ENCODE measurements around the gene SNIP1. TPM values are rescaled to one million over a fixed set of nuclear protein-coding genes. Genes with fewer than 3 reads are reported as not detected.
"Not testable (repeated sequence)": the region's sequence is repeated elsewhere in the genome, so short reads cannot be mapped to it uniquely, and the experiment has no call there.

Gene SNIP1
- total RNA-seq, 1 experiment from 2014 or later = 15.9 TPM

DNA sequence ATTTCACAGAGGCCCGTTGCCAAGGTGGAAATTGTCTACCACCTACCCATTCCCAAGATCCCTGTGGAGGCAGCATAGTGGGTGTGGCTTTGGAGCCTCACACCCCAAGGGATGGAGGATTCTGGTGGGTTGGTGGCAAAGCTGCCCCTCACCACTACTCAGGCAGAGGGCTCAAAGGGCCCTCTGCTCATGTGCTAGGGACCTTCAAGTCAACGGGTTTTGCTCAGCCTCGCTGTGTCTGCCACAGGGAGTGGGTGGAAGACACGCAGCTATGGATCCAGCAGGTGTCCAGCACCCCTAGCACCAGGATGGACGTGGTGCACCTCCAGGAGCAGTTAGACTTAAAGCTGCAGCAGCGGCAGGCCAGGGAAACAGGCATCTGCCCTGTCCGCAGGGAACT, 5.0 kb upstream of the SNIP1 start:
- no peak for DNase-seq (ENCODE audit: low spot score)

DNA sequence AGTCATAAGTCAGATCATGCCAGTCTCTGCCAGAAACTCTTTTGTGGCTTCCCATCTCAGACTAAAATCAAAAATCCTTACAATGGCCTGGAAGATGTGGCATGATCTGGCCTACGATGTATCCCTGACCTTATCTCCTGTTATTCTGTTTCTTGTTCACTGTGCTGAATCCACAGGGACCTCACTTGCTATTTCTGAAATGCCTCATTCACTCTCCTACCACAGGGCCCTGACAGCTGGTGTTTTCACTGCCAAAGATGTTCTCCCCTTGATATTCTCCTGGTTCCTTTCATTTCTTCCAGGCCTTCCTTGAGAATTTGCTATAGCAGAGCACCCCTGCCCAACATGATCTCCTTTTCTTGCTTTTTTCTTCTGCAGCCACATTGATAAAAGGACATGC, 4.3 kb upstream of the SNIP1 start:
- no peak for DNase-seq (ENCODE audit: low spot score)

DNA sequence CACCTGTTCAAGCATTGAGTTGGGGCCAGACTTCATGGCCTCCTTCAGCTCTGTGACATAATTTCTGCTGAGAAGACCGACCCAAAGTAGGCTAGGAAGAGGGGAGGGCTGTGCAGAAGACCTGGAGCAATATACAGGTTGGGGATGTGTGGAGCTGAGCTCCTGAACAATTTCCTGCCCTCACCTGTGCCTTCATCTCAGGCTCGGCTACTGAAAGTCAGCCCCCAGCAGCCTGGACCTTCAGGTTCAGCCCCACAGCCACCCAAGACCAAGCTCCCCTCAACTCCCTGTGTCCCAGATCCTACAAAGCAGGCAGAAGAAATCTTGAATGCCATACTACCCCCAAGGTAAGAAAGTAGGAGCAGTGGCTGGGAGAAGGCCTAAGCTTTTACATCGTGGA, 3.3 kb upstream of the SNIP1 start:
- DNase-seq (ENCODE audit: low spot score) = no peak

DNA sequence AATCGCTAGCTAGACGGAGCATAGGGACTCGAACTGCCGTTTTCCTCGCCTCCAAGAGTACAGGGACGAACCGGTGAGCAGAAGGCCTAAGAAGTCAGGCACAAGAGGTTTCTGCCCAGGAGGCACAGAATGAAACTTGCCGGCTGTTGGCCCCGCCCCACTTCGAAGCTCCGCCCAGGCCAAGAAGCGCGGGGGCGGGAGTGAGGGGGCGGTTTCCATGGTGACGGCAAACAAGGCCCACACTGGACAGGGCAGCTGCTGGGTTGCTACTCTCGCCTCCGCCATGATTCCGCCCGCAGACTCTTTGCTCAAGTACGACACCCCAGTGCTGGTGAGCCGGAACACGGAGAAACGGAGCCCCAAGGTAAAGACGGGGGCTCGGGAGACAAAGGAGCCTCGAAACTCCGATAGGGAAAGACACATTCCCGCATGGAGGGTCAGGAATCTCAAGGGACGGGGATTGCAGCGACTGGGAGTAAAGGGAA, 2.7 kb upstream of the SNIP1 start, which contains the start of gene DNALI1:
DNALI1 (plus strand) TSS at position 229 of the 485 bp plus-strand sequence; CDS start at position 284, 55 bp downstream.
- peak; percentile 70 for DNase-seq (ENCODE audit: low spot score)

DNA sequence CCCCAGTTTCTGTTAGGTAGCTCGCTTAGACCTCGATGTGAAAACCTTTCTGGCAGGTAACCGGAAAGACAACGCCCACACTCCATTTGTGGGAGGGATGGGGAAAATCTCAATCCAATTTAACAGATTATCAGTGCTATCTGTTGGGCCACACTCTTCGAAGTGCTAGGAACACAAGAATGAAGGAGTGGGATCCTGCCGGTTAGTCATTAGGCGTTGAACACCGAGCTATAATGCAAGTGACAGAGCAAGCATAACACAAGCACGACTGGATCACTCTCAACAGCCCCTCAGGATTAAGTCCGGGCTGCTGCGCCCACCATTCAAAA, 531 bp downstream of the SNIP1 start:
- no peak for DNase-seq (ENCODE audit: low spot score)

DNA sequence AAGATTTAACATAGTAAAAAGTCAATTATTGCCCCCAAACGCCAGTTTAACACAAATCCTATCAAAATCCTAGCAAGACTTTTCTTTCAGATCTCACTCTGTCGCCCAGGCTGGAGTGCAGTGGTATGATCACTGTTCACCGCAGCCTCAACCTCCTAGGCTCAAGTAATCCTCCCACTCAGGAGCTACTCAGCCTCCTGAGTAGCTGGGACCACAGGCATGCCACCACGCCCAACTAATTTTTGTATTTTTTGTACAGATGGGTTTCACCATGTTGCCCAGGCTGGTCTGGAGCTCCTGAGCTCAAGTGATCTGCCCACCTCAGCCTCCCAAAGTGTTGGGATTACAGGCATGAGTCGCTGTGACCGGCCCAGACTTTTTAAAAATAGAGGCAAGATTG, 4.8 kb downstream of the SNIP1 start:
- DNase-seq (ENCODE audit: low spot score) = no peak

DNA sequence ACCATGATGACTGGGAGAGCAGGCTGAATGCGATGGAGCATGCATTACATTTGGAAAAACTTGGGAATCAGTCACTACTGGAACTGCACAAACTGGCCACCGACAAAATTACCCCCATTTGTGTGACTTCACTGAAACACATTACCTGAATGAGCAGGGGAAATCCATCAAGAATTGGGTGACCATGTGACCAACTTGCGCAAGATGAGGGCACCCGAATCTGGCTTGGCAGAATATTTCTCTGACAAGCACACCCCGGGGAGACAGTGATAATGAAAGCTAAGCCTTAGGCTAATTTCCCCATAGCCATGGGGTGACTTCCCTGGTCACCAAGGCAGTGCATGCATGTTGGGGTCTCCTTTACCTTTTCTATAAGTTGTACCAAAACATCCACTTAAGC, 9.1 kb downstream of the SNIP1 start:
- DNase-seq (ENCODE audit: low spot score) = no peak

DNA sequence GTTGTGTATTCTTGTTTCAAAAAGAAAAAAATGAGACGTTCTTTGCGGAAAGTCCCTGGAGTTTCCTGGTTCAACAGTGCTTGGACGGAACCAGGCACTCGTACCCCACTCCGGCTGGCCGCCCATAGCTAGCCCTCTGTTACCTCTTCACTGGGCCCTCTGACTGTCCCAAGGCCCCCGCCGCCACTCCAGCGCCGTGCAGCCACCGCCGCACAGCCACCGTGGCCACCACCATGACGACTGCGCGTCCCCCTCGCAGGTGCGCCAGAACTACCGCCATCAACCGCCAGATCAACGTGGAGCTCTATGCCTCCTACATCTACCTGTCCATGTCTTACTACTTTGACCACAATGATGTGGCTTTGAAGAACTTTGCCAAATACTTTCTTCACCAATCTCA, 9.6 kb downstream of the SNIP1 start:
- DNase-seq (ENCODE audit: low spot score) = no peak

DNA sequence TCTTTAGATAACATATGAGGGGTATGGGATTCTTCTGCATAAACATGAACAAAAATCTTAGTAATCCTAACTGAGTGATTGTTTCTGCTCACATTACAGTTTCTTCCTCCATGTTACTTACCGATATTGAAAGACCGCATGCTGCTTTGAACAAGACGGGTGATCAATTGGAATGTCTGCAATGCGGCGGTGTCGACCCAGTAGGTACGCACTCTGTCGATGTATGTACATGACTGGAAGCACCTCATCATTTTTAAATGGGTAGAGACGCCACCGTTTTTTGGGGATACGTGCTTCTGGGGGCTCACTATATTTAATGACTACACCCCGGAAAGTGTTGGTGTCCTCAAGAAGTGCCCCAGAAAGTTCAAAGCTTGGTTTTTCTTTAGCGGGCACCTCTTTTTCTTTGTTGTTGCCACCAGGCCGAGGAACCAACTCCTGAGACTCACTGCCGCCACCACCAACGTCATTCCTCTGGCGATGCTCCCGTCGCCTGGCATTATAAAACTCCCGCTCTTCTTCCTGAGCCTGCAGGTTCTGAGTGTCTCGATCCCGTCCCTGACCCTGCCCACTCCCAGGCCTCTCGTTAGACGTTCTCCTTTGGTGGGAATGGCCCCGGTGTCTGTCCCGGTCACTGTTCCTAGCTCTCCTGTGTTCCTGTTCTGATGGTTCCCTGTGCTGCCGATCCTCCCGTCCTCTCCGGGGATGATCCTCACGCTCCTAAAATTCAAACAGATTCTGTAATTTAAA, 13.9 kb downstream of the SNIP1 start:
- no peak for DNase-seq (ENCODE audit: low spot score)

DNA sequence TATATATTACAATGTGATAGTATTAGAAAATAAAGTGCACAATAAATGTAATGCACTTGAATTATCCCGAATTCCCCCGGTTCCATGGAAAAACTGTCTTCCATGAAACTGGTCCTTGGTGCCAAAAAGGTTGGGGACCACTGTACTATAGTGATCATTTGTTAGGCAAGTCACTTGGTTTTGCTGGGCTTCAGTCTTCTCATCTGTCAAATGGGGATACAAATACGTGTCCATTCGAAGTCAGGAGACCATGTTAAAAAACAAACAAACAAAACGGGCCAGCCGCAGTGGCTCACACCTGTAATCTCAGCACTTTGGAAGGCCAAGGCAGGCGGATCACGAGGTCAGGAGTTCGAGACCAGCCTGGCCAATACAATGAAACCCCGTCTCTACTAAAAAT, 14.9 kb downstream of the SNIP1 start:
- DNase-seq (ENCODE audit: low spot score) = not testable (repeated sequence)

DNA sequence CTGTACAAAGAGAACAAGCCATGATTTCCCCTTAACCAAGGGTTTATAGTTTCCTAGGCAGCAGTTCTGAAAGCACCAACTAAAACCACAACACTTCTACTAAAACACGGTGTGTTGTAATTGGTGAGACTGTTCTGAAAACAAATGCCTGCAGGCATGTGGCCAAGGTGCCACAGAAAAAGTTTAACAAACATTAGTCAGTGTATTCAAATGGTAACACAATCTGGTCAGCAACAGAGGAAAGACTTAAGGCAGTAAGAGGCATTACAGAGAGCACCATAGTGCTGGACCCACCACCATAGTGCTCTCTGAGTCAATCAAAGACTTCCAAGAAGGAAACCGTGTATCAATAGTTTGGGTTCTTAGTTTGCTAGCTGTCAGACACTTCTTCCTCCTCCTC, 16.7 kb downstream of the SNIP1 start:
- DNase-seq (ENCODE audit: low spot score) = no peak

DNA sequence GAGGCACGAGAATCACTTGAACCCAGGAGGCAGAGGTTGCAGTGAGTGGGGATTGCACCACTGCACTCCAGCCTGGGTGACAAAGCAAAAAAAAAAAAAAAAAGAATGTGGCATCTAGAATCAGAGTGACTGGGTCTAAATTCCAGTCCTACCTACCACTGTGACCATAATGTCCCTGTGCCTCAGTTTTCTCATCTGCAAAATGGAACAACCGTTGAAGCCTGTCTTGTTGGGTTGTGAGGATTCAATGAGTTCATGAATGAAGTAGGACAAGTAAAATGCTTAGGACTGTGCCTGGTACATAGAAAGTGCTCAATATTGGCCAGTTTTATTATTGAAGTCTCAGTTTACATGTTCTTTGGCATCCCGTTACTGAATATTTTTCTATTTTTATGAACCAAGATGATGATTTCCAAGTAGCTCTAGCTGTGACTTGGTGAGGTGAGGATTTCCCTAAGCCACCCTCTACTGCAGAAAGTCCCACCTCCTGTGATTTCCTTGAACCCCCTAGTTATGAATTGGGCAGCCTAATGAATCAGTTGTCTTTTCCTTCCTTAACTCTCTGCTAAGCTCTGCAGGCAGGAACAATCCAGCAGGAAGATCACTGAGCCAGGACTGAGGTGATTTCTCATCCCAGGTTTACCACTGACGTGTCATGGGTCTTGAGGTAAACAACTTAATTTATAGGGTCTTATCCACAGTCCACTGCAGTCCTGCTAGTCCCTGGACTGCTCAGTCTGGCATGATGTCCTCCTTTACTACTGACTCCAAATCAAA, 20.6 kb downstream of the SNIP1 start:
- DNase-seq (ENCODE audit: low spot score) = no peak

DNA sequence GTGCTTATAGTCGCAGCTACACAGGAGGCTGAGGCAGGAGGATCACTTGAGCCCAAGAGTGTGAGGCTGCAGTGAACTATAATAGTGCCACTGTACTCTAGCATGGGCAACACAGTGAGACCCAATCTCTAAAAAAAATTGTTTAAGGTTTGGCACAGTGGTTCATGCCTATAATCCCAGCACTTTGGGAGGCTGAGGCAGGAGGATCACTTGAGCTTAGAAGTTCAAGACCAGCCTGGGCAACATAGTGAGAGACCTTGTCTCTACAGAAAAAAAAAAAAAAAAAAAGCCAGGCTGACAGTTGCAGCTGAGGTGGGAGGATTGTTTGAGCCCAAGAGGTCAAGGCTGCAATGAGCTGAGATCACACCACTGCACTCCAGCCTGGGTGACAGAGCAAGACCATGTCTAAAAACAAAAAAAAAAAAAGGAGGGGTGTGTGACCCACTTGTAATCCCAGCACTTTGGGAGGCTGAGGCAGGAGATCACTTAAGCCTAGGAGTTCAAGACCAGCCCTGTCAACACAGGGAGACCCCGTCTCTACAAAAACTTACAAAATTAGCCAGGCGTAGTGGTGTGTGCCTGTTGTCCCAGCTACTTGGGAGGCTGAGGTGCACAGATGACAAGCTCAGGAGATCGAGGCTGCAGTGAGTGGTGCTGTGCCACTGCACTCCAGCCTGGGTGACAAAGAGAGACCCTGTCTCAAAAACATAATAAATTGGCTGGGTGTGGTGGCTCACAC, 21.5 kb downstream of the SNIP1 start:
- not testable (repeated sequence) for DNase-seq (ENCODE audit: low spot score)

DNA sequence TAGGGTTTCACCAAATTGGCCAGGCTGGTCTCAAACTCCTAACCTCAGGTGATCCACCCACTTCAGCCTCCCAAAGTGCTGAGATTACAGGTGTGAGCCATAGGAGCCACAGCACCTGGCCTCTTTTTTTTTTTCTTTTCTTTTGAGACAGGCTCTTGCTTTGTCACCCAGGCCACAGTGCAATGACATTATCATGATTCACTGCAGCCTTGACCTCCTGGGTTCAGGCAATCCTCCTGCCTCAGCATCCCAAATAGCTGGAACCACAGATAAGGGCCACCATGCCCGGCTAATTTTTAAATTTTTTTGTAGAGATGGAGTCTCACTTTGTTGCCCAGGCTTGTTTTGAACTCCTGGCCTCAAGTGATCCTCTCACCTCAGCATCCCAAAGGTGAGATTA, 24.2 kb downstream of the SNIP1 start:
- DNase-seq (ENCODE audit: low spot score) = not testable (repeated sequence)

DNA sequence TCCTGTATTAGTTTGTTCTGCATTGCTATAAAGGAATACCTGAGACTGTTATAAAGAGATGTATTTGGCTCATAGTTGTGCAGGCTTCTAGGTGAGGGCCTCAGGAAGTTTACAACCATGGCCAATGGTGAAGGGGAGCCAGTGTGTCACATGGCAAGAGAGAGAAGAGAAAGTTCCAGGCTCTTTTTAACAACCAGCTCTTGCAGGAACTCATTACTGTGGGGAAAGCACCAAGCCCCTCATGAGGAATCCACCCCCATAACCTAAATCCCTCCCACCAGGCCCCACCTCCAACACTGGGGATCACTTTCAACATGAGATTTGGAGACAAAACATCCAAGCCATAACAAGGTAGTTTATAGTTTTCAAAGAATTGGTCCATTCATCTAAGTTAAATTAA, 34.5 kb downstream of the SNIP1 start:
- no peak for DNase-seq (ENCODE audit: low spot score)

DNA sequence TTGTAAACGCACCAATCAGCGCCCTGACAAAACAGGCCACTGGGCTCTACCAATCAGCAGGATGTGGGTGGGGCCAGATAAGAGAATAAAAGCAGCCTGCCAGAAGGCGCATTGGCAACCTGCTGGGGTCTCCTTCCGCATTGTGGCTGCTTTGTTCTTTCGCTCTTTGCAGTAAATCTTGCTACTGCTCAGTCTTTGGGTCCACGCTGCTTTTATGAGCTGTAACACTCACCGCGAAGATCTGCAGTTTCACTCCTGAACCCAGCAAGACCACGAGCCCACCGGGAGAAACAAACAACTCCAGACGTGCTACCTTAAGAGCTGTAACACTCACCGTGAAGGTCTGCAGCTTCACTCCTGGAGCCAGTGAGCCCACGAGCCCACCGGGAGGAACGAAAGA, 35.2 kb downstream of the SNIP1 start:
- DNase-seq (ENCODE audit: low spot score) = not testable (repeated sequence)

DNA sequence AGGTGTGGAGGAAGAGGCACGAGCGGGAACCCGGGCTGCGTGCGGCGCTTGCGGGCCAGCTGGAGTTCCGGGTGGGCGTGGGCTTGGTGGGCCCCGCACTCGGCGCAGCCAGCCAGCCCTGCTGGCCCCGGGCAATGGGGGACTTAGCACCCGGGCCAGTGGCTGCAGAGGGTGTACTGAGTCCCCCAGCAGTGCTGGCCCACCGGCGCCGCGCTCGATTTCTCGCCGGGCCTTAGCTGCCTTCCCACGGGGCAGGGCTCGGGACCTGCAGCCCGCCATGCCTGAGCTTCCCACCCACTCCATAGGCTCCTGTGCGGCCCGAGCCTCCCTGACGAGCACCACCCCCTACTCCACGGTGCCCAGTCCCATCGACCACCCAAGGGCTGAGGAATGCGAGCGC, 35.9 kb downstream of the SNIP1 start:
- DNase-seq (ENCODE audit: low spot score) = not testable (repeated sequence)

DNA sequence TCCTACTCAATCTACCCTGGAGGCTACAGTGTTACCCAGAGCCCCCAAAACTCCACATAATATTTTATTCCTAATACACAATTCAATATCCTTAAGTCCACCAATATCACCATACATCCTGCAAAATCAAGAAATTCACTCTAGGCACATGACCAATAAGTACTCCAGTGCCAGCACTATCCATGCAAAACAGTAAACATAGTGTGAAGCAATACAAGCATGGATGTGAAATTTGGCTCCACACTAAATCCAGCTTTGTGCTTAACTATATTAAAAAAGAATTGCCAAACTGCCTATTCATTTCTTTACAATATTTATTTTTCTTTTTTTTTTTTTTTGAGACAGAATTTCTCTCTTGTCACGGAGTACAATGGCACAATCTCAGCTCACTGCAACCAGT, 36.5 kb downstream of the SNIP1 start:
- no peak for DNase-seq (ENCODE audit: low spot score)

DNA sequence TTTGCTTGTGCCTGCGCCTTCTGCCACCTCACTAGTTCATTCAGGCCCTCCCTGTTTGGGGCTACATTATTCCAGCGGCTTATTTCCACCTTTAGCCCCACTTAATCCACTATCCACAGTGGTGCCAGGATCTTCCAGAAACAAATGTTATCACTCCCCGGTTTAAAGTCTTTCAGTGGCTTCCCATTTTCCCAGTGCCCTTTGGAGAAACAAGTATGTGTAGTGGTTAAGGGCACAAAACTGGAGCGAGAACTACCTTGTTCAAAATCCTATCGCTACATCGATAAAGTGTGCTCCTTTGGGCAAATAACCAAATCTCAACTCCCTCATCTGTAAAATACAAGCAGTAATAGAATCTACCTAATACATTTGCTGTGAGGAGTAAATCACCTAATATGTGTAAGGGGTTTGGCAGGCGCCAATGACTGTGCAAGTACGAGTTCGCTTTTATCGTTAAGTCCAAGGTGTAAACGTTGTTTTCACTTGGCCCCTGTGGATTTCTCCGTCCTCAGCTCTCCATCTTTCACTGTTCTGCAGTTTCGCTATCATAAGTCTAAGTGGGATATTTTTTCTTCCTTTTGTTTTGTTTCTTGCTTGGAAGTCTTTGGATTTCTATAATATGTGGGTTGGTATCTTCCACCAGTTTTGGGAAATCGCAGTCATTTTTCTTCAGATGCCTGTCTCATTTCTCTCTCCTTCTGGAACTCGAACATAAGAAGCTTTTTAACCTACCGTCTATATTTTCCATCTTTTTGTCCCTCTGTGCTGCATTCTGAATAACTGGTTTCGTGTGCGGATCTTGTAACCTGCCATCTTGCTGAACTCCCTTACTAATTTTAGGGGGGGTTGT, 38.7 kb downstream of the SNIP1 start:
- no peak for DNase-seq (ENCODE audit: low spot score)

DNA sequence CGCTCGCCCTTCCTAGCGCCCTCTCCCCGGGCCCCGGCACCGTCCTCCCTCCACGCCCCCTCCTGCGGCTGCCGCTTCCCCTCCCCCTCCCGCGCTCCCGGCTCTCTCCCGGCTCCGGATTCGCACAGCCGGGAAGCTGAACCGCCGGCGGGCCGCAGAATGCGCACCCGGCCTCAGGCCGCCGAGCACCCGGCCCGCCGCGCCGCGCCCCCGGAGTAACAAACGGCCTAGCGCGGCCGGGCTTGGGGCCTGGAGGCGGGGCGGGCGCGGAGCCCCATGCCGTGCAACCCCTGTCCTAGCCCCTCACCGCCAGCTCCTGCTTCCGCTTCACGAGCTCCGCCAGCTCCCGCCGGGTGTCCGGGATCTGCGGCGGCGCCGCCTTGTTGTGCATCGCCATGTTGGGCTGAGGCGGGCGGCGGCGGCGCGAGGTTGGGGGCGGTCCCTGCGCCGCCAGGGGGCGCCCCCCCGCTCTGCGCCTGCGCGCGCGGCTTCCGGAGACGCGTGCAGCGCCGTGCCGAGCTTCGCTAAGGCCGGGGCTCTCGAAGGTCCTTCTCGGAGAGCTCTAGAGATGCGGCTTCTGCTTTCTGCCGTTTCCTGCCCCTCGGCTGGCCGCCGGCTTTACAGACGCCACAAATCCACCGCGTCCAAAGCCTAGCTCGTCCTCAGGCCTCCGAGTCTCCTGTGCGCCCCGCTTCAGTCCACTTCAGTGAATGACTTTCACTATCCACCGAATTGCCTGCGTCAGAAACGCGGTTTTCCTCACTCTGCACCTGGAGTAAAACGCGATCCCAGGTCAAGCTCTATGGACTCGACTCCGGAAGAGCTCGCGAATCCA, 39.5 kb downstream of the SNIP1 start, which contains the start of gene MEAF6:
MEAF6 (minus strand) TSS at position 417 of the 835 bp plus-strand sequence; CDS start at position 397, 20 bp downstream.
- peak; percentile 84 for DNase-seq (ENCODE audit: low spot score)

Measured in HT-29 (cell line).